HG03457 (cell line): Measurements from ENCODE around the gene TEAD1.
"Not testable (repeated sequence)": the region's sequence is repeated elsewhere in the genome, so short reads cannot be mapped to it uniquely, and the experiment has no call there.

Experiments
- ATAC-seq: cut with Tn5 transposase; IDR thresholded peaks from one replicate; pipeline ENCODE4 v1.9.1; 2021; ENCODE audit warnings: moderate number of reproducible peaks; ENCODE audit not compliant: unreplicated experiment

Gene TEAD1

GRCh38 chr11:12733091-12733490 lies 58.9 kb downstream of the TEAD1 start:
- ATAC-seq = no peak

GRCh38 chr11:12734625-12735024 lies 60.4 kb downstream of the TEAD1 start:
- no peak for ATAC-seq

- no peak for ATAC-seq
Measured at GRCh38 chr11:12735262-12735661, 61.0 kb downstream of the TEAD1 start.

GRCh38 chr11:12737024-12737423 lies 62.8 kb downstream of the TEAD1 start:
- no peak for ATAC-seq

GRCh38 chr11:12741671-12742216 lies 67.5 kb downstream of the TEAD1 start:
- no peak for ATAC-seq

GRCh38 chr11:12743834-12744449 lies 69.7 kb downstream of the TEAD1 start:
- ATAC-seq = no peak

- no peak for ATAC-seq
Measured at GRCh38 chr11:12744826-12745502, 70.7 kb downstream of the TEAD1 start.

- ATAC-seq = no peak
Measured at GRCh38 chr11:12745787-12746186, 71.6 kb downstream of the TEAD1 start.

- no peak for ATAC-seq
Measured at GRCh38 chr11:12746593-12747097, 72.4 kb downstream of the TEAD1 start.

GRCh38 chr11:12748561-12748960 lies 74.3 kb downstream of the TEAD1 start:
- no peak for ATAC-seq

GRCh38 chr11:12749442-12749841 lies 75.2 kb downstream of the TEAD1 start:
- no peak for ATAC-seq

- ATAC-seq = no peak
Measured at GRCh38 chr11:12750181-12750580, 76.0 kb downstream of the TEAD1 start.

- ATAC-seq = no peak
Measured at GRCh38 chr11:12752868-12753524, 78.8 kb downstream of the TEAD1 start.

- no peak for ATAC-seq
Measured at GRCh38 chr11:12754021-12754420, 79.8 kb downstream of the TEAD1 start.

- no peak for ATAC-seq
Measured at GRCh38 chr11:12754582-12755234, 80.5 kb downstream of the TEAD1 start.

GRCh38 chr11:12755510-12756453 lies 81.6 kb downstream of the TEAD1 start:
- ATAC-seq = no peak

GRCh38 chr11:12756454-12756806 lies 82.2 kb downstream of the TEAD1 start:
- ATAC-seq = no peak

- no peak for ATAC-seq
Measured at GRCh38 chr11:12756867-12757266, 82.6 kb downstream of the TEAD1 start.

- ATAC-seq = no peak
Measured at GRCh38 chr11:12757416-12757815, 83.2 kb downstream of the TEAD1 start.

GRCh38 chr11:12758117-12758516 lies 83.9 kb downstream of the TEAD1 start:
- not testable (repeated sequence) for ATAC-seq
